Right lobe of liver (tissue), 4 donors: ENCODE data around the gene FAIM2.

Experiments used
- CTCF ChIP-seq, 4 donors: fragments of 200-600 bp in 3 of 4; fragments of 450-650 bp in 1 of 4; IDR thresholded peaks; one replicate each; pipeline versions ENCODE4 v1.5.1 to v1.8.0; 2016 to 2022; ENCODE audit warnings: antibody characterized with exemption in 4 of 4, mild to moderate bottlenecking in 2 of 4
- POLR2A ChIP-seq: fragments of 450-650 bp; IDR thresholded peaks from one replicate; pipeline ENCODE4 v1.6.1; 2017; ENCODE audit warnings: antibody characterized with exemption, mild to moderate bottlenecking
- donor health status: DM: no; HTN: no; CAD: no.
- donor health status: DM: no; HTN: no; CAD: no.
- donor health status: DM: no; HTN: yes; CAD: no.

DNA sequence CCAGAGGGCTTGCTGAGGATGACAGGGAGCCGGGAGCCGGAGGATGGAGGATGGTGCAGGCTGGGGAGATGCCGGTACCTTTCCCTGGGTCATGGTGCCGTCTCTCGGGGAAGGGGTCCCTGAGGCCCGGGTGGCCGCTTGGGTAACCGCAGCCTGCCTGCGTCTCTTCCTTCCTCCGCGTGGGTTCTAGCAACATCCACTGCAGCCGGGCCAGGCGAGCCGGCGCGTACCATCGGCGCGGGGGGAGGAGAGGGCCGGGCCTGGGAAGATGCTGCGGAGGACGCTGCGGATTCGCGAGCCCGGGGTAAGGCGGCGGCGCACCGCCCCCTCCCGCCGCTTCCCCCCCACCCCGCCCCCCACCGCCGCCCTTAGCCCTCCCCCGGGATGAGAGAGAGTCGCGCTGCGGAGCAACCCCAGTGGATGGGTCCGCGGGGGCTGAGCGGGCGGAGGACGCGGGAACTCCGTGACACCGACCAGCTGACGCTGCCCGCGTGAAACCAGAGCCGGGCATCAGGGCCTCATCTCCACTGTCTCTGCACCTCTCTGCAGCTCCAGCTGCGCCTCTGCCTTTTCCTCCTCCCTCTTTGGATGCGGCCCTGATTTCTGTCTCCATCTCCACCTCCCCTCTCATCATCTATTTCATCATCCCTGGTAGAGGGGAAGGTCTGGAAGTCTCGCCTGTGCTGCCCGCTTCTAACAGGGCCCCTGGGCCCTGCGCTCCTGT is at the start of gene FAIM2:
- no peak for TF ChIP-seq CTCF (IDR thresholded peaks at IDR 0.05)
- no peak for TF ChIP-seq POLR2A
